Body of pancreas (tissue), 4 donors: ENCODE measurements around the gene NLRP6. TPM values are rescaled to one million over a fixed set of nuclear protein-coding genes. Genes with fewer than 3 reads are reported as not detected.
"Not testable (repeated sequence)": the region's sequence is repeated elsewhere in the genome, so short reads cannot be mapped to it uniquely, and the experiment has no call there.

Source experiments
- ATAC-seq: fragments of 150-250 bp; one replicate; pipeline ENCODE4 v1.9.1; 2016
- DNase-seq, 4 donors: peaks; one replicate each; pipeline ENCODE4 v3.0.0-alpha.2; 2019
- H3K27ac ChIP-seq, 4 donors: fragments of 200-600 bp; sonication (generic); 1 replicate in 3 of 4; 2 replicates in 1 of 4; pipeline versions ENCODE4 v1.5.1 to v1.6.1; 2016 to 2019; ENCODE audit warnings: mild to moderate bottlenecking in 1 of 4, mixed read lengths in 1 of 4, moderate library complexity in 1 of 4
- H3K27me3 ChIP-seq, 2 donors: fragments of 200-600 bp; sonication (generic); one replicate each; pipeline ENCODE4 v1.6.0; 2016; ENCODE audit warnings: mild to moderate bottlenecking in 1 of 2
- H3K36me3 ChIP-seq, 2 donors: fragments of 200-600 bp; sonication (generic); replicated peaks in 1 of 2; 2 replicates each; pipeline ENCODE4 v1.5.1; 2016; ENCODE audit warnings: low read depth in 2 of 2; ENCODE audit not compliant: insufficient read depth in 1 of 2
- H3K4me1 ChIP-seq: fragments of 200-600 bp; sonication (generic); one replicate; pipeline ENCODE4 v1.6.0; 2016
- H3K4me3 ChIP-seq, 2 donors: fragments of 200-600 bp; sonication (generic); 1 replicate in 1 of 2; 2 replicates in 1 of 2; pipeline ENCODE4 v1.5.1; 2016 to 2019
- H3K9me3 ChIP-seq, 3 donors: fragments of 200-600 bp; sonication (generic); 1 replicate in 2 of 3; 2 replicates in 1 of 3; pipeline ENCODE4 v1.5.1; 2016
- CTCF ChIP-seq, 7 experiments: fragments of 450-650 bp in 4 of 7; fragments of 200-600 bp in 3 of 7; sonication (generic) in 3 of 7; IDR thresholded peaks; one replicate each; pipeline ENCODE4 v1.5.1; 2016 to 2019; ENCODE audit warnings: antibody characterized with exemption in 7 of 7
- POLR2A ChIP-seq, 3 donors: fragments of 450-650 bp; IDR thresholded peaks; one replicate each; pipeline ENCODE4 v1.6.1; 2016; ENCODE audit warnings: antibody characterized with exemption in 3 of 3, mild to moderate bottlenecking in 2 of 3
- WGBS, 2 donors: methylation state at CpG; one replicate each; pipeline ENCODE4 v1.1.5; 2017; 5-methylcytosine and 5-hydroxymethylcytosine counted together
- intact Hi-C: fragments of 100-400 bp; cut with DNase I; formaldehyde crosslinking; loops from one replicate; pipeline ENCODE4 v1.15.1; 2023
- small RNA-seq: library from RNA; depleted of rRNA; stranded (forward); fragments of <200 nt; gene quantifications from one replicate; pipeline ENCODE3, GENCODE V24; 2016
- total RNA-seq, 2 donors: library from RNA; depleted of rRNA; stranded (reverse); fragments of >200 nt; gene quantifications; one replicate each; pipeline ENCODE4 v1.1.0, GENCODE V29; 2016

Gene NLRP6
- total RNA-seq, 2 donors from 2014 or later: 1.0 TPM; not detected in 1

- H3K27ac ChIP-seq: no peak overlapping the region
- no peak overlapping the region for H3K4me3 ChIP-seq
- TF ChIP-seq CTCF (IDR thresholded peaks at IDR 0.05) (no peak), POLR2A (IDR thresholded peaks at IDR 0.05) (no peak)
- no peaks in the 10 kb centered on the region for H3K27me3 ChIP-seq
- ATAC-seq (no peak), DNase-seq (no peak)
- H3K9me3 ChIP-seq: no peaks in the 10 kb centered on the region
- no peaks in the 10 kb centered on the region for H3K36me3 ChIP-seq
- no peaks in the 10 kb centered on the region for H3K4me1 ChIP-seq
- intact Hi-C loops: no loop called here
- 76 to 78% methylated on average over 17 to 23 of the region's 23 CpGs for WGBS, 2 donors
These were observed 54.7 kb downstream of the NLRP6 start for GRCh38 chr11:332651-333480.

DNA sequence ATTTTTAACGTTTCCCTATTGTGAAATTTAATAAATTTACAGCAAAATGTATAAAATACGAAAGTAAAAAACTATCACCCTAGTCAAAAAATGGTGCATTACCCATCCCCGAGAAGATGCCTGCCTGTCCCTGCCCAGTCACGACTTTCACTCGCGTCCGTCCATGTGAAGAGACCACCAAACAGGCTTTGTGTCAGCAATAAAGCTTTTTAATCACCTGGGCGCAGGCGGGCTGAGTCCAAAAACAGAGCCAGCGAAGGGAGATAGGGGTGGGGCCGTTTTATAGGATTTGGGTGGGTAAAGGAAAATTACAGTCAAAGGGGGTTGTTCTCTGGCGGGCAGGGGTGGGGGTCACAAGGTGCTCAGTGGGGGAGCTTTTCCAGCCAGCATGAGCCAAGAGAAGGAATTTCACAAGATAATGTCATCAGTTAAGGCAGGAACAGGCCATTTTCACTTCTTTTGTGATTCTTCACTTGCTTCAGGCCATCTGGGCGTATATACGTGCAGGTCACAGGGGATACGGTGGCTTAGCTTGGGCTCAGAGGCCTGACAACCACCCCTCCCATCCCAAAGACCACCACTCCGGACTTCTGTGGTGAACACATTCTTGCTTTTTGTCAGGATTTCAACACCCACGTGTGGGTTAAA lies 55.5 kb downstream of the NLRP6 start:
- H3K27ac ChIP-seq, H3K36me3 ChIP-seq, H3K9me3 ChIP-seq, DNase-seq, H3K27me3 ChIP-seq, H3K4me3 ChIP-seq, intact Hi-C loops, H3K4me1 ChIP-seq, ATAC-seq: not testable (repeated sequence)
- WGBS, 2 donors: 82% methylated on average over 17 of the region's 17 CpGs

- no peak overlapping the region for H3K4me3 ChIP-seq
- intact Hi-C loops: no loop called here
- no peak for DNase-seq
- no peaks in the 10 kb centered on the region for H3K27me3 ChIP-seq
- no peaks in the 10 kb centered on the region for H3K4me1 ChIP-seq
- WGBS, 2 donors: 72 to 78% methylated on average over 25 of the region's 25 CpGs
- no peak for ATAC-seq
- no peak overlapping the region for H3K27ac ChIP-seq
- no peaks in the 10 kb centered on the region for H3K9me3 ChIP-seq
- no peak for TF ChIP-seq CTCF (IDR thresholded peaks at IDR 0.05)
- no peak for TF ChIP-seq POLR2A (IDR thresholded peaks at IDR 0.05)
- no peaks in the 10 kb centered on the region for H3K36me3 ChIP-seq
These were observed 56.2 kb downstream of the NLRP6 start for GRCh38 chr11:334264-334994.

Small RNAs within 50 kb of the gene (small RNA-seq; reads per million reads assigned to genes)
- gene AC136475.6: not detected

Other genes with a start within 250 kb of the NLRP6 start
- gene SCGB1C1, start 85.3 kb upstream of the NLRP6 start, total RNA-seq: not detected
- 10 to 100 TPM; 22.3 to 31.0 TPM for gene BET1L, start 71.0 kb upstream of the NLRP6 start, total RNA-seq
- 10 to 100 TPM; 59.3 to 88.5 TPM for gene RIC8A, start 70.7 kb upstream of the NLRP6 start, total RNA-seq
- gene SIRT3, start 42.1 kb upstream of the NLRP6 start, total RNA-seq: 10 to 100 TPM; 22.1 to 22.6 TPM
- gene PSMD13, start 41.4 kb upstream of the NLRP6 start, total RNA-seq: 10 to 100 TPM; 40.2 to 52.4 TPM
- 100 to 1,000 TPM; 248 to 484 TPM for gene PGGHG, start 10.7 kb downstream of the NLRP6 start, total RNA-seq
- gene IFITM5, start 21.1 kb downstream of the NLRP6 start, total RNA-seq: not detected
- gene IFITM2, start 29.4 kb downstream of the NLRP6 start, total RNA-seq: 10 to 100 TPM; 31.0 to 90.3 TPM
- gene IFITM1, start 35.6 kb downstream of the NLRP6 start, total RNA-seq: 10 to 100 TPM; 31.0 to 39.7 TPM
- gene IFITM3, start 42.5 kb downstream of the NLRP6 start, total RNA-seq: 10 to 100 TPM; 51.4 to 59.7 TPM
- gene B4GALNT4, start 91.1 kb downstream of the NLRP6 start, total RNA-seq: 1 to 10 TPM in 1 of 2 donors, not detected in 1; 2.1 TPM
- gene PKP3, start 115.8 kb downstream of the NLRP6 start, total RNA-seq: 10 to 100 TPM; 46.2 to 48.8 TPM
- 10 to 100 TPM; 50.8 to 65.6 TPM for gene SIGIRR, start 136.6 kb downstream of the NLRP6 start, total RNA-seq
- 10 to 100 TPM; 15.6 to 26.4 TPM for gene ANO9, start 163.6 kb downstream of the NLRP6 start, total RNA-seq
- 10 to 100 TPM; 17.4 to 93.3 TPM for gene PTDSS2, start 171.9 kb downstream of the NLRP6 start, total RNA-seq
- gene RNH1, start 228.8 kb downstream of the NLRP6 start, total RNA-seq: 100 to 1,000 TPM in 1 of 2 donors, 10 to 100 TPM in 1; 97.8 to 153 TPM